ENCODE results near the gene SMARCD3. TPM values are rescaled to one million over a fixed set of nuclear protein-coding genes. Genes with fewer than 3 reads are reported as not detected.

Gene SMARCD3
- total and polyA plus RNA-seq, 9 of the 15 experiments (the other 6 are each of a cell fraction or from before 2014, with no cell fraction given): 0.43 to 3.6 (median 2.6) TPM

GRCh38 chr7:151232917-151233701, 15.4 kb downstream of the SMARCD3 start (continued):
- peak in 1 of 2 experiments; percentile 64; a peak in 1 of 4 replicates for TF ChIP-seq TEAD1 (CRISPR knock-in tag; IDR thresholded peaks at IDR 0.05)
- peak; percentile 51 for TF ChIP-seq SAP30 (IDR thresholded peaks at IDR 0.05; ENCODE audit: borderline replicate concordance, insufficient read depth, low read depth, low read length, poor library complexity, severe bottlenecking)
- TF ChIP-seq ZNF655 (CRISPR knock-in tag; IDR thresholded peaks at IDR 0.05): no peak
- no peak for TF ChIP-seq CBX1 (IDR thresholded peaks at IDR 0.05; ENCODE audit: low read depth)
- TF ChIP-seq SMARCE1 (IDR thresholded peaks at IDR 0.05): peak; percentile 50; the same call in 1 of the 2 replicates
- 0 out of 4 replicates have a peak, but pooled peaks of 1 of the 2 experiments have one; percentile 15 for TF ChIP-seq MLX (CRISPR knock-in tag; conservative IDR thresholded peaks at IDR 0.05)
- TF ChIP-seq ARID4B (CRISPR knock-in tag; IDR thresholded peaks at IDR 0.05): peak; percentile 63; the same call in 1 of the 2 replicates
- peak; percentile 30; the same call in 1 of the 2 replicates for TF ChIP-seq PRMT5 (CRISPR knock-in tag; IDR thresholded peaks at IDR 0.05)
- no peak for TF ChIP-seq ZNF644 (tag; IDR thresholded peaks at IDR 0.05; ENCODE audit: low read depth)
- TF ChIP-seq EGR1 (conservative IDR thresholded peaks at IDR 0.05): 0 out of 2 replicates have a peak, but pooled peaks have one; percentile 6

All from K562 (cell line).